ENCODE data around the gene COL4A1. TPM values are rescaled to one million over a fixed set of nuclear protein-coding genes. Genes with fewer than 3 reads are reported as not detected.

The COL4A1 gene
- total RNA-seq, 1 donor from 2014 or later: 120 TPM

DNA sequence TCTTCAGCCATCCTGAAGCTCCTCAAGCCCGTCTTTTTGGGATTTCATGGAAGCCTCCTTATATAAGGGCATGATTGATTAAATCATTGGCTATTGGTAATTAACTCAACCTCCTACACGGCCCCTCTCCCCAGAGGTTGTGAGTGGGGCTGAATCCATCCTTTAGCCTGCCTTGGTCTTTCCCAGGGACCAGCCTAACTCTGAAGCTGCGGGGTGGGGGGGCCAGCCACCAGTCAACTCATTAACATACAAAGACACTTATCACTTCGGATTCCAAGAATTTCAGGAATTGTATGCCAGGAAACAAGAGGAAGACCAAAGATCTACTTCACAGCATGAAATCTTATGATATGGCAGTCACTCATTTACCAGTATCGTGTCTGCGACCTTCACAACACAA, 9.9 kb downstream of the COL4A1 start:
- H3K4me3 ChIP-seq: no peak overlapping the region
- H3K9me3 ChIP-seq (replicated peaks): no peaks in the 10 kb centered on the region
- no peaks in the 10 kb centered on the region for H3K27me3 ChIP-seq (ENCODE audit: low read depth)
- peak overlapping the region; percentile 97 for H3K27ac ChIP-seq (replicated peaks)
- TF ChIP-seq, protein P1, sequence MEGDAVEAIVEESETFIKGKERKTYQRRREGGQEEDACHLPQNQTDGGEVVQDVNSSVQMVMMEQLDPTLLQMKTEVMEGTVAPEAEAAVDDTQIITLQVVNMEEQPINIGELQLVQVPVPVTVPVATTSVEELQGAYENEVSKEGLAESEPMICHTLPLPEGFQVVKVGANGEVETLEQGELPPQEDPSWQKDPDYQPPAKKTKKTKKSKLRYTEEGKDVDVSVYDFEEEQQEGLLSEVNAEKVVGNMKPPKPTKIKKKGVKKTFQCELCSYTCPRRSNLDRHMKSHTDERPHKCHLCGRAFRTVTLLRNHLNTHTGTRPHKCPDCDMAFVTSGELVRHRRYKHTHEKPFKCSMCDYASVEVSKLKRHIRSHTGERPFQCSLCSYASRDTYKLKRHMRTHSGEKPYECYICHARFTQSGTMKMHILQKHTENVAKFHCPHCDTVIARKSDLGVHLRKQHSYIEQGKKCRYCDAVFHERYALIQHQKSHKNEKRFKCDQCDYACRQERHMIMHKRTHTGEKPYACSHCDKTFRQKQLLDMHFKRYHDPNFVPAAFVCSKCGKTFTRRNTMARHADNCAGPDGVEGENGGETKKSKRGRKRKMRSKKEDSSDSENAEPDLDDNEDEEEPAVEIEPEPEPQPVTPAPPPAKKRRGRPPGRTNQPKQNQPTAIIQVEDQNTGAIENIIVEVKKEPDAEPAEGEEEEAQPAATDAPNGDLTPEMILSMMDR (IDR thresholded peaks at IDR 0.05; ENCODE audit: borderline replicate concordance): no peak
- no peak for DNase-seq
- intact Hi-C loops (cut with micrococcal nuclease): no loop called here
- peaks cover 100% of the 10 kb centered on the region for H3K4me1 ChIP-seq
- no peaks in the 10 kb centered on the region for H3K36me3 ChIP-seq

DNA sequence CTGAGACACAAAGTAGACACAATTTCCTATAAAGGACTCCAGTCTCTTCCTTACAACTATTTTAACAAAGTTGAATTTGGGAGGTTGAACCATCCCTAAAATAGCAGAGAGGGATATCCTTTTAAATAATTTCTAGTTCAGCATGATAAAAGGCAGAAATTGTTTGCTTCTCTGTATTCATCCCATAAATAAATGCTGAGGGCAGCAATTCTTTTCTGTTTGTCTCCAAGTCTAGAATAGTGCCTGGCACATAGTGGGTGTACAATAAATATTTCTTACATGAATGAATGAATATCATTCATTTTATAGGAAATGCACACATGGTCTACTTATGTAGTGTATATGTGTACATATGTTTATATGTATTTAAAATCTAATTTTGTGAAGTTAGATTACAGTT, 12.3 kb downstream of the COL4A1 start:
- TF ChIP-seq, protein P1 (IDR thresholded peaks at IDR 0.05; ENCODE audit: borderline replicate concordance): no peak
- Histone ChIP-seq H3K27me3 (ENCODE audit: low read depth) (no peaks in the 10 kb centered on the region), H3K27ac (replicated peaks) (peak overlapping the region; percentile 78), H3K4me3 (no peak overlapping the region), H3K36me3 (peaks cover 5% of the 10 kb centered on the region), H3K4me1 (peaks cover 98% of the 10 kb centered on the region), H3K9me3 (replicated peaks) (no peaks in the 10 kb centered on the region)
- DNase-seq: no peak
- intact Hi-C loops (cut with micrococcal nuclease): no loop called here

DNA sequence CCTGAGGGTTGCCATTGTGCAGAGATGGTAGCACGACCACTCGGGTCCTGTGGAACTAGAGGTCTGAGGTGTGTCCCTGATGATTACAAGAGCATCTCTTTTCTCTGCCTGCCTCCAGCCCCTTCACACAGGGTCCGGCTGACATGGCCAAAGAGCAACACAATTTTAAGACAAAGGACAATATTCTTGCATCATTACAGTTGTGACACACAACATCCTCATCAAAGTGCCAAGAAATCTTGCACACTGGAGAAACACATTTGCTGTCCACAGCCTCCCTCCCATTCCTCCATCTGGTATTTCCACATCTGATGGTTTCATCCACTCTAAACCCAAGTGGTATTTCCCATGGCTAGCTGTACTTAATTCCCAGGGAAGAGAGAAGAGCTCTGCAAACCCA, 12.8 kb downstream of the COL4A1 start:
- TF ChIP-seq, protein P1 (IDR thresholded peaks at IDR 0.05; ENCODE audit: borderline replicate concordance): no peak
- Histone ChIP-seq H3K27me3 (ENCODE audit: low read depth) (no peaks in the 10 kb centered on the region), H3K27ac (replicated peaks) (peak overlapping the region; percentile 78), H3K36me3 (peaks cover 9% of the 10 kb centered on the region), H3K9me3 (replicated peaks) (no peaks in the 10 kb centered on the region), H3K4me3 (no peak overlapping the region), H3K4me1 (peaks cover 93% of the 10 kb centered on the region)
- intact Hi-C loops (cut with micrococcal nuclease): no loop called here
- no peak for DNase-seq

DNA sequence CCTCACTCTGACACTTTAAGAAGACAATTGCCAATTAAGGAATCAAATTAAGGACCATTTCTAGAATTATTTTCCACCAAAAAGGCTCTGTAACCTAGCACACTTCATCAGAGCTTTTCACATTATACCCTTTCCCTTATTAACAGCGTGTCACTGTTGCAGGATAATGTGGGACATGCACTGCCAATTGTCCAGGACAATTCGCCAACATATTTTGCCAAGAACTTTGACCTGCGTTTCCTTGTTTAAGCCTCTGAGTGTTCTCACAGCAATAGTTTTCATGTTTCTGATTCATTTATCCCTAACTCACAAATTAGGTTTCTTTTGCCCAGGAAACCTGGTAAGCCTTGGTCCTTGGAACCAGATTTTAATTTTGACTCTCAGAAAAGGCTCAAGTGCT, 13.3 kb downstream of the COL4A1 start:
- TF ChIP-seq, protein P1 (IDR thresholded peaks at IDR 0.05; ENCODE audit: borderline replicate concordance): no peak
- intact Hi-C loops (cut with micrococcal nuclease): no loop called here
- no peak for DNase-seq
- Histone ChIP-seq H3K36me3 (peaks cover 14% of the 10 kb centered on the region), H3K27me3 (ENCODE audit: low read depth) (no peaks in the 10 kb centered on the region), H3K9me3 (replicated peaks) (no peaks in the 10 kb centered on the region), H3K27ac (replicated peaks) (peak overlapping the region; percentile 78), H3K4me3 (no peak overlapping the region), H3K4me1 (peaks cover 88% of the 10 kb centered on the region)

DNA sequence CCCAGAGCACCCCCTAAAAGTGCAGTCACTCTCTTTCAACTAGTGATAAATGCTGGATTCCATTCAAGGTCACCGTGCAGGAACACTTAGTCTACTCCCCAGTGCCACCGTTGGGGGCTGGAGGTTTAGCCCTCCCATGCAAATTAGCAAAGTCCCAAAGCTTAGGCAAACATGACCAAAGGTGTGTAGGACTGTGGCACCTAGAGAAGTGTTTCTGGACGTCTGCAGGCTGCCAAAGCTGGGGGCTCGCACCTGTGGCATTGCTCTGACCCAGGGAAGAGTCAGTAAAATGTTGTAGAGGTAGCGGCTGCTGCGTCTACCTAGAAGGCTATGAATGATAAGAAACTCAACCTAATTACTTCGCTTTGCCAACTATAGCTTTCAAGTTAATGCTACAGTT, 13.9 kb downstream of the COL4A1 start:
- TF ChIP-seq, protein P1 (IDR thresholded peaks at IDR 0.05; ENCODE audit: borderline replicate concordance): no peak
- intact Hi-C loops (cut with micrococcal nuclease): no loop called here
- peak overlapping the region; percentile 78 for H3K27ac ChIP-seq (replicated peaks)
- peaks cover 88% of the 10 kb centered on the region for H3K4me1 ChIP-seq
- no peaks in the 10 kb centered on the region for H3K9me3 ChIP-seq (replicated peaks)
- H3K36me3 ChIP-seq: peaks cover 21% of the 10 kb centered on the region
- H3K4me3 ChIP-seq: no peak overlapping the region
- no peaks in the 10 kb centered on the region for H3K27me3 ChIP-seq (ENCODE audit: low read depth)
- no peak for DNase-seq

DNA sequence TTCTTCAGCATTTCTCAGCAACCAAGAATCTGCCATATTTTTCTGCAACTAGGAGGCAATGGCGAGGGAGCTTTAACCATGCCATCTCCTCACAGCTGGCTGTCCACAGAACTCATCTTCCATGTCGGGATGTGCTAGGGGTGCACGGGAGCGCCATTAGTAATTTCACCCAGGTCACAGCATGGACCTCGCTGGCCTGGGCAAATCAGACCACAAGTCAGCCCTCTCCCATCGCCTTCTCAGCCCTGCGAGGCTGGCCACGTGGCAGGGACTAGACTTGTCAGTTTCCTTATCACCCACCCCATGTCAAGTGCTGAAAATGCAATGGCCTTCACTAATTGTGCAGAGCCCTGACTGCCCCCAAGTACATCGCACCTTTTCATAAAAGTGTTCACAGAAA, 15.7 kb downstream of the COL4A1 start:
- no peaks in the 10 kb centered on the region for H3K27me3 ChIP-seq (ENCODE audit: low read depth)
- intact Hi-C loops (cut with micrococcal nuclease): no loop called here
- peaks cover 88% of the 10 kb centered on the region for H3K4me1 ChIP-seq
- H3K9me3 ChIP-seq (replicated peaks): no peaks in the 10 kb centered on the region
- peaks cover 25% of the 10 kb centered on the region for H3K36me3 ChIP-seq
- no peak overlapping the region for H3K4me3 ChIP-seq
- TF ChIP-seq, protein P1 (IDR thresholded peaks at IDR 0.05; ENCODE audit: borderline replicate concordance): no peak
- DNase-seq: no peak
- peak overlapping the region; percentile 78 for H3K27ac ChIP-seq (replicated peaks)

All from left ventricle myocardium inferior (tissue), 1 donor.